A549 (cell line): ENCODE measurements around the gene NADSYN1. TPM values are rescaled to one million over a fixed set of nuclear protein-coding genes. Genes with fewer than 3 reads are reported as not detected.

Source experiments
- ATAC-seq, 2 experiments: fragments of 200-7000 bp in 1 of 2; fragments of >200 bp in 1 of 2; cut with Nextera tagmentation in 1 of 2; cut with Tn5 transposase in 1 of 2; 3 replicates each; pipeline versions ENCODE4 v1.8.0 to v1.9.1; 2018 to 2020; ENCODE audit warnings: mild to moderate bottlenecking in 1 of 2, moderate library complexity in 1 of 2
- CTCF ChIA-PET: fragments of 300-600 bp; sonication (Branson Sonifier 250); formaldehyde crosslinking; extraction: SDS; loops from one replicate; lab custom pipeline; 2021; ENCODE audit warnings: antibody characterized with exemption, inconsistent platforms; lab: Yijun Ruan, JAX
- POLR2A ChIA-PET: fragments of 350-600 bp; formaldehyde crosslinking; extraction: SDS; loops from one replicate; lab custom pipeline; 2021; ENCODE audit warnings: antibody characterized with exemption, inconsistent platforms; lab: Yijun Ruan, JAX
- DNase-seq, 2 experiments: peaks; one replicate each; pipeline versions ENCODE4 v3.0.0 to v3.0.0-alpha.2; 2011 to 2016; ENCODE audit warnings: low read depth in 1 of 2, low spot score in 1 of 2
- FAIRE-seq: peaks from 2 replicates; lab custom pipeline; 2011; peaks lifted over from hg19 to GRCh38; lab: Jason Lieb, UNC
- H3K27ac ChIP-seq, 2 experiments: fragments of >200 bp; sonication (Bioruptor Twin); formaldehyde crosslinking; 3 replicates each; pipeline ENCODE4 v1.5.1; 2016 to 2017
- H3K4me1 ChIP-seq: fragments of >200 bp; sonication (Bioruptor Twin); formaldehyde crosslinking; 3 replicates; pipeline ENCODE4 v1.6.1; 2016
- H3K4me2 ChIP-seq: fragments of >200 bp; sonication (Bioruptor Twin); formaldehyde crosslinking; 3 replicates; pipeline ENCODE4 v1.6.1; 2016
- H3K4me3 ChIP-seq: fragments of >200 bp; sonication (Bioruptor Twin); formaldehyde crosslinking; 3 replicates; pipeline ENCODE4 v1.5.1; 2016
- H3K9me3 ChIP-seq: fragments of >200 bp; sonication (Bioruptor Twin); formaldehyde crosslinking; 3 replicates; pipeline ENCODE4 v1.6.1; 2016
- BHLHE40 ChIP-seq: IDR thresholded peaks from 2 replicates; pipeline ENCODE4 v1.6.1; 2012; ENCODE audit warnings: low read depth, low read length, inconsistent platforms
- CBX8 ChIP-seq: fragments of 200-600 bp; sonication (generic); IDR thresholded peaks from 2 replicates; pipeline ENCODE4 v1.6.1; 2016
- EP300 ChIP-seq, 2 experiments: fragments of >200 bp; sonication (Bioruptor Twin); formaldehyde crosslinking; IDR thresholded peaks; 2 replicates in 1 of 2; 3 replicates in 1 of 2; pipeline ENCODE4 v1.6.1; 2016 to 2017
- FOSL2 ChIP-seq, 2 experiments: fragments of 450-650 bp in 1 of 2; fragments of >200 bp in 1 of 2; sonication (Bioruptor Twin) in 1 of 2; formaldehyde crosslinking; IDR thresholded peaks; 2 replicates each; pipeline versions ENCODE4 v1.5.0 to v1.6.1; 2016 to 2020; ENCODE audit warnings: mild to moderate bottlenecking in 1 of 2, moderate library complexity in 1 of 2
- HDAC2 ChIP-seq: fragments of 200-600 bp; sonication (generic); IDR thresholded peaks from 2 replicates; pipeline ENCODE4 v1.6.1; 2016
- HEYL ChIP-seq: fragments of 250-450 bp; sonication (Bioruptor Pico); IDR thresholded peaks from 2 replicates; pipeline ENCODE4 v1.8.0; 2021; ENCODE audit warnings: mild to moderate bottlenecking, moderate library complexity
- HOXA7 ChIP-seq: fragments of 250-450 bp; sonication (Bioruptor Pico); IDR thresholded peaks from 2 replicates; pipeline ENCODE4 v1.5.0; 2020; ENCODE audit warnings: mild to moderate bottlenecking, moderate library complexity
- JUN ChIP-seq, 2 experiments: fragments of >200 bp; sonication (Bioruptor Twin); formaldehyde crosslinking; IDR thresholded peaks; 2 replicates in 1 of 2; 3 replicates in 1 of 2; pipeline ENCODE4 v1.6.1; 2016 to 2017
- JUNB ChIP-seq: fragments of >200 bp; sonication (Bioruptor Twin); formaldehyde crosslinking; IDR thresholded peaks from 2 replicates; pipeline ENCODE4 v1.6.1; 2016
- KDM5A ChIP-seq: fragments of 200-600 bp; sonication (generic); IDR thresholded peaks from 2 replicates; pipeline ENCODE4 v1.6.1; 2016; ENCODE audit warnings: antibody characterized with exemption, mild to moderate bottlenecking
- NFE2L2 ChIP-seq: fragments of 150-350 bp; conservative IDR thresholded peaks from 2 replicates; pipeline ENCODE4 v1.6.1; 2014; ENCODE audit warnings: low read length
- NPAS2 ChIP-seq: fragments of 250-450 bp; sonication (Bioruptor Pico); IDR thresholded peaks from 2 replicates; pipeline ENCODE4 v1.8.0; 2022; ENCODE audit warnings: mild to moderate bottlenecking, moderate library complexity, borderline replicate concordance
- NR3C1 ChIP-seq: fragments of >200 bp; sonication (Bioruptor Twin); formaldehyde crosslinking; IDR thresholded peaks from 3 replicates; pipeline ENCODE4 v1.6.1; 2017
- POLR2A ChIP-seq: IDR thresholded peaks from 2 replicates; pipeline ENCODE4 v1.6.1; 2012; ENCODE audit warnings: mild to moderate bottlenecking, low read length
- POLR2AphosphoS2 ChIP-seq: conservative IDR thresholded peaks from 2 replicates; pipeline ENCODE4 v1.6.1; 2012; ENCODE audit warnings: low read length, improper control_type of control experiment, inconsistent platforms
- RAD21 ChIP-seq, 2 experiments: fragments of >200 bp in 1 of 2; sonication (Bioruptor Twin) in 1 of 2; formaldehyde crosslinking in 1 of 2; IDR thresholded peaks in 1 of 2; conservative IDR thresholded peaks in 1 of 2; 2 replicates in 1 of 2; 3 replicates in 1 of 2; pipeline ENCODE4 v1.6.1; 2012 to 2018; ENCODE audit warnings: inconsistent platforms in 1 of 2
- RARB ChIP-seq: fragments of 250-450 bp; sonication (Bioruptor Pico); IDR thresholded peaks from 2 replicates; pipeline ENCODE4 v1.8.0; 2021; ENCODE audit warnings: mild to moderate bottlenecking, moderate library complexity
- RFX5 ChIP-seq: fragments of 450-650 bp; IDR thresholded peaks from 2 replicates; pipeline ENCODE4 v1.7.1; 2014; ENCODE audit warnings: antibody characterized with exemption, mild to moderate bottlenecking, moderate library complexity
- TP53 ChIP-seq: fragments of 250-450 bp; sonication (Bioruptor Pico); IDR thresholded peaks from 2 replicates; pipeline ENCODE4 v1.5.0; 2021; ENCODE audit warnings: mild to moderate bottlenecking, moderate library complexity
- WGBS: methylation state at CpG from one replicate; pipeline ENCODE4 v1.1.6; 2017; ENCODE audit errors: missing lambda C conversion rate; 5-methylcytosine and 5-hydroxymethylcytosine counted together
- polyA plus RNA-seq, 4 experiments: library from polyadenylated mRNA; depleted of rRNA in 3 of 4; stranded (reverse); fragments of >200 nt; fragmentation: RNase III in 1 of 4; extraction: RNeasy Plus Mini Kit Qiagen cat#74134 plus additional on column Dnase treatment in 1 of 4; gene quantifications; 2 replicates in 3 of 4; 3 replicates in 1 of 4; pipeline ENCODE4 v1.2.3, GENCODE V29; 2011 to 2017
- TF ChIP-seq, protein P1 (sequence below): IDR thresholded peaks from 2 replicates; pipeline ENCODE4 v1.6.1; 2012
- TF ChIP-seq, protein P2 (sequence below): fragments of 450-650 bp; IDR thresholded peaks from 2 replicates; pipeline ENCODE4 v1.6.1; 2014; ENCODE audit warnings: antibody characterized with exemption
- TF ChIP-seq, protein P3 (sequence below): fragments of >200 bp; sonication (Bioruptor Twin); formaldehyde crosslinking; IDR thresholded peaks from 2 replicates; pipeline ENCODE4 v1.6.1; 2016
- TF ChIP-seq, protein P4 (sequence below): IDR thresholded peaks from 2 replicates; pipeline ENCODE4 v1.6.1; 2012
- TF ChIP-seq, protein P5 (sequence below): IDR thresholded peaks from 2 replicates; pipeline ENCODE4 v1.6.1; 2012; ENCODE audit warnings: low read depth, borderline replicate concordance
- TF ChIP-seq, protein P6 (sequence below): fragments of 200-600 bp; sonication (generic); IDR thresholded peaks from 2 replicates; pipeline ENCODE4 v1.6.1; 2016; ENCODE audit warnings: antibody characterized with exemption, mild to moderate bottlenecking, moderate library complexity

NADSYN1 gene
- polyA plus RNA-seq, 2 of the 4 experiments (the other 2 are of a cell fraction), result 34.6 to 63.3 TPM

DNA sequence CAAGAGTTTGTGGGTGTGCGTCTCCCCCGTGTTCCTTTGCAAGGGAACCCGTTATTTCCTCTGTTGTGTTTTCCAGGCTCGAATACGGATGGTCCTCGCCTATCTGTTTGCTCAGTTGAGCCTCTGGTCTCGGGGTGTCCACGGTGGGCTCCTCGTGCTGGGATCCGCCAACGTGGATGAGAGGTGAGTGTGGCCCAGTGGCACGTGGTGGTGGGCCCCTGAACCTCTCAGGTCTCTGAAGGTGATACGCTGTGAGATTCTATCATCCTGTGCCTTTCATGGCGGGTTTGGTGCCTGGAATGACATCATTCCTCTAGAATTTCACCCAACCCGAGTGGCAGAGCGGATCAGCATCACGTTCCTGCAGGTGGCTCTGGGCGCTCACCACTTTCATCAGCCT is 32.5 kb downstream of the NADSYN1 start:
- no peak overlapping the region for H3K27ac ChIP-seq
- 93% methylated on average over 18 of the region's 18 CpGs for WGBS
- ATAC-seq, result no peak
- no peak overlapping the region for H3K4me3 ChIP-seq
- POLR2A ChIA-PET, result no interaction called here
- no peak for DNase-seq
- peaks cover 13% of the 10 kb centered on the region; the same call in 2 of the 3 replicates for H3K4me1 ChIP-seq
- H3K4me2 ChIP-seq, result no peak overlapping the region
- no peak for FAIRE-seq
- H3K9me3 ChIP-seq, result no peaks in the 10 kb centered on the region
- TF ChIP-seq RARB (CRISPR knock-in tag) (no peak), RFX5 (no peak), NPAS2 (no peak), HDAC2 (no peak), JUN (IDR thresholded peaks at IDR 0.05) (no peak), HEYL (CRISPR knock-in tag) (no peak), BHLHE40 (no peak), NR3C1 (no peak), CBX8 (no peak), EP300 (IDR thresholded peaks at IDR 0.05) (no peak), HOXA7 (CRISPR knock-in tag) (no peak)
- TF ChIP-seq, protein P1, sequence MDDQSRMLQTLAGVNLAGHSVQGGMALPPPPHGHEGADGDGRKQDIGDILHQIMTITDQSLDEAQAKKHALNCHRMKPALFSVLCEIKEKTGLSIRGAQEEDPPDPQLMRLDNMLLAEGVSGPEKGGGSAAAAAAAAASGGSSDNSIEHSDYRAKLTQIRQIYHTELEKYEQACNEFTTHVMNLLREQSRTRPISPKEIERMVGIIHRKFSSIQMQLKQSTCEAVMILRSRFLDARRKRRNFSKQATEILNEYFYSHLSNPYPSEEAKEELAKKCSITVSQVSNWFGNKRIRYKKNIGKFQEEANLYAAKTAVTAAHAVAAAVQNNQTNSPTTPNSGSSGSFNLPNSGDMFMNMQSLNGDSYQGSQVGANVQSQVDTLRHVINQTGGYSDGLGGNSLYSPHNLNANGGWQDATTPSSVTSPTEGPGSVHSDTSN, result no peak
- TF ChIP-seq, protein P2, sequence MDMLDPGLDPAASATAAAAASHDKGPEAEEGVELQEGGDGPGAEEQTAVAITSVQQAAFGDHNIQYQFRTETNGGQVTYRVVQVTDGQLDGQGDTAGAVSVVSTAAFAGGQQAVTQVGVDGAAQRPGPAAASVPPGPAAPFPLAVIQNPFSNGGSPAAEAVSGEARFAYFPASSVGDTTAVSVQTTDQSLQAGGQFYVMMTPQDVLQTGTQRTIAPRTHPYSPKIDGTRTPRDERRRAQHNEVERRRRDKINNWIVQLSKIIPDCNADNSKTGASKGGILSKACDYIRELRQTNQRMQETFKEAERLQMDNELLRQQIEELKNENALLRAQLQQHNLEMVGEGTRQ, result no peak
- TF ChIP-seq, protein P3, sequence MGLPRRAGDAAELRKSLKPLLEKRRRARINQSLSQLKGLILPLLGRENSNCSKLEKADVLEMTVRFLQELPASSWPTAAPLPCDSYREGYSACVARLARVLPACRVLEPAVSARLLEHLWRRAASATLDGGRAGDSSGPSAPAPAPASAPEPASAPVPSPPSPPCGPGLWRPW, result no peak
- TF ChIP-seq, protein P4, sequence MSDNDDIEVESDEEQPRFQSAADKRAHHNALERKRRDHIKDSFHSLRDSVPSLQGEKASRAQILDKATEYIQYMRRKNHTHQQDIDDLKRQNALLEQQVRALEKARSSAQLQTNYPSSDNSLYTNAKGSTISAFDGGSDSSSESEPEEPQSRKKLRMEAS, result no peak
- TF ChIP-seq, protein P5, sequence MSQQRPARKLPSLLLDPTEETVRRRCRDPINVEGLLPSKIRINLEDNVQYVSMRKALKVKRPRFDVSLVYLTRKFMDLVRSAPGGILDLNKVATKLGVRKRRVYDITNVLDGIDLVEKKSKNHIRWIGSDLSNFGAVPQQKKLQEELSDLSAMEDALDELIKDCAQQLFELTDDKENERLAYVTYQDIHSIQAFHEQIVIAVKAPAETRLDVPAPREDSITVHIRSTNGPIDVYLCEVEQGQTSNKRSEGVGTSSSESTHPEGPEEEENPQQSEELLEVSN, result no peak
- CTCF ChIA-PET, result interaction anchor here (0.7 kb wide), 1 partner anchor 16 kb away, joined by 3 read pairs; no protein-coding TSS in a partner anchor

DNA sequence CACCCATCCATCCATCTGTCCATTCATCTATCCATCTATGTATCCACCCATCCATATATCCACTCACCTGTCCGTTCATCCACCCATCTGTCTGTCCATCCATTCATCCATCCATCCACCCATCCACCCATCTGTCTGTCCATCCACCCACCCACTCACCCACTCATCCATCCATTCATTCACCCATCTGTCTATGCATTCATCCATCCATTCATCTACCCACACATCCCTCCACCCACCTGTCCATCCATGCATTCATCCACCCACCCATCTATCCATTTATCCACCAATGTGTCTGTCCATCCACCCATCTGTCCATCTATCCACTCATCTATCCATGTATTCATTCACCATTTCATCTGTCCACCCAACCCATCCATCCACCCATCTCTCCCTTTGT is 33.3 kb downstream of the NADSYN1 start:
- H3K4me1 ChIP-seq, result peaks cover 13% of the 10 kb centered on the region; the same call in 2 of the 3 replicates
- 95% methylated on average over 1 of the region's 1 CpG for WGBS
- ChIA-PET POLR2A (no interaction called here), CTCF (no interaction called here)
- FAIRE-seq (no peak), ATAC-seq (no peak), DNase-seq (no peak)
- no peak overlapping the region for H3K4me3 ChIP-seq
- H3K4me2 ChIP-seq, result no peak overlapping the region
- H3K9me3 ChIP-seq, result no peaks in the 10 kb centered on the region
- TF ChIP-seq KDM5A (no peak), FOSL2 (IDR thresholded peaks at IDR 0.05) (no peak), FOSL2 (CRISPR knock-in tag; IDR thresholded peaks at IDR 0.05) (no peak), JUN (IDR thresholded peaks at IDR 0.05) (no peak), RFX5 (no peak), NFE2L2 (no peak), POLR2AphosphoS2 (no peak), JUNB (no peak), POLR2A (no peak), TP53 (no peak), RAD21 (conservative IDR thresholded peaks at IDR 0.05 in 1 of 2, IDR thresholded peaks at IDR 0.05 in 1 of 2) (no peak)
- TF ChIP-seq, protein P2, result no peak
- TF ChIP-seq, protein P3, result no peak
- TF ChIP-seq, protein P6, sequence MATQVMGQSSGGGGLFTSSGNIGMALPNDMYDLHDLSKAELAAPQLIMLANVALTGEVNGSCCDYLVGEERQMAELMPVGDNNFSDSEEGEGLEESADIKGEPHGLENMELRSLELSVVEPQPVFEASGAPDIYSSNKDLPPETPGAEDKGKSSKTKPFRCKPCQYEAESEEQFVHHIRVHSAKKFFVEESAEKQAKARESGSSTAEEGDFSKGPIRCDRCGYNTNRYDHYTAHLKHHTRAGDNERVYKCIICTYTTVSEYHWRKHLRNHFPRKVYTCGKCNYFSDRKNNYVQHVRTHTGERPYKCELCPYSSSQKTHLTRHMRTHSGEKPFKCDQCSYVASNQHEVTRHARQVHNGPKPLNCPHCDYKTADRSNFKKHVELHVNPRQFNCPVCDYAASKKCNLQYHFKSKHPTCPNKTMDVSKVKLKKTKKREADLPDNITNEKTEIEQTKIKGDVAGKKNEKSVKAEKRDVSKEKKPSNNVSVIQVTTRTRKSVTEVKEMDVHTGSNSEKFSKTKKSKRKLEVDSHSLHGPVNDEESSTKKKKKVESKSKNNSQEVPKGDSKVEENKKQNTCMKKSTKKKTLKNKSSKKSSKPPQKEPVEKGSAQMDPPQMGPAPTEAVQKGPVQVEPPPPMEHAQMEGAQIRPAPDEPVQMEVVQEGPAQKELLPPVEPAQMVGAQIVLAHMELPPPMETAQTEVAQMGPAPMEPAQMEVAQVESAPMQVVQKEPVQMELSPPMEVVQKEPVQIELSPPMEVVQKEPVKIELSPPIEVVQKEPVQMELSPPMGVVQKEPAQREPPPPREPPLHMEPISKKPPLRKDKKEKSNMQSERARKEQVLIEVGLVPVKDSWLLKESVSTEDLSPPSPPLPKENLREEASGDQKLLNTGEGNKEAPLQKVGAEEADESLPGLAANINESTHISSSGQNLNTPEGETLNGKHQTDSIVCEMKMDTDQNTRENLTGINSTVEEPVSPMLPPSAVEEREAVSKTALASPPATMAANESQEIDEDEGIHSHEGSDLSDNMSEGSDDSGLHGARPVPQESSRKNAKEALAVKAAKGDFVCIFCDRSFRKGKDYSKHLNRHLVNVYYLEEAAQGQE, result no peak
- no peak overlapping the region for H3K27ac ChIP-seq
